Activated CD8-positive, alpha-beta memory T cell treated with anti-CD3 and anti-CD28 coated beads, Interleukin-2, amount 10 ng/mL, durations not matched to agents 7 days and 5 days (primary cell): Measurements from ENCODE around the gene MTUS2. TPM values are rescaled to one million over a fixed set of nuclear protein-coding genes. Genes with fewer than 3 reads are reported as not detected.

Experiments
- ATAC-seq: fragments of 150-1000 bp; cut with Tn5 transposase; one replicate; pipeline ENCODE4 v1.10.0; 2021; ENCODE audit warnings: moderate library complexity
- CTCF ChIA-PET: fragments of 350-600 bp; sonication (Branson Sonifier 250); formaldehyde crosslinking; loops from one replicate; lab custom pipeline; 2021; ENCODE audit warnings: antibody characterized with exemption; lab: Charles Lee
- DNase-seq: peaks from one replicate; pipeline ENCODE4 v3.0.0-alpha.2; 2020
- H3K27ac Mint-ChIP-seq: one replicate; pipeline ENCODE4 v1.8.0; 2021; ENCODE audit warnings: mild to moderate bottlenecking, mixed read lengths
- H3K27me3 Mint-ChIP-seq: one replicate; pipeline ENCODE4 v1.8.0; 2021; ENCODE audit warnings: mixed read lengths
- H3K36me3 Mint-ChIP-seq: one replicate; pipeline ENCODE4 v1.8.0; 2021; ENCODE audit warnings: mild to moderate bottlenecking, mixed read lengths
- H3K4me1 Mint-ChIP-seq: one replicate; pipeline ENCODE4 v1.8.0; 2021; ENCODE audit warnings: mixed read lengths
- H3K4me3 Mint-ChIP-seq: one replicate; pipeline ENCODE4 v1.8.0; 2021; ENCODE audit warnings: mild to moderate bottlenecking, moderate library complexity, mixed read lengths
- H3K9me3 Mint-ChIP-seq: one replicate; pipeline ENCODE4 v1.8.0; 2022; ENCODE audit warnings: low read depth, mixed read lengths
- total RNA-seq, 2 experiments: library from RNA; stranded (reverse); gene quantifications; one replicate each; pipeline ENCODE4 v1.2.3, GENCODE V29; 2021

Gene MTUS2
- total RNA-seq, 2 experiments from 2014 or later: not detected

- Mint-ChIP-seq H3K9me3 (peaks cover 8% of the 10 kb centered on the region), H3K27ac (no peak overlapping the region), H3K4me3 (no peak overlapping the region), H3K27me3 (no peaks in the 10 kb centered on the region), H3K4me1 (no peaks in the 10 kb centered on the region), H3K36me3 (no peaks in the 10 kb centered on the region)
- no peak for ATAC-seq
- no peak for DNase-seq
- CTCF ChIA-PET: no interaction called here
Observed at GRCh38 chr13:29028868-29029267, 208.7 kb downstream of the MTUS2 start.

- no peak for ATAC-seq
- H3K4me3 Mint-ChIP-seq: no peak overlapping the region
- DNase-seq: no peak
- H3K27ac Mint-ChIP-seq: no peak overlapping the region
- CTCF ChIA-PET: no interaction called here
- no peaks in the 10 kb centered on the region for H3K4me1 Mint-ChIP-seq
- no peaks in the 10 kb centered on the region for H3K36me3 Mint-ChIP-seq
- peaks cover 6% of the 10 kb centered on the region for H3K9me3 Mint-ChIP-seq
- H3K27me3 Mint-ChIP-seq: no peaks in the 10 kb centered on the region
Observed at GRCh38 chr13:29038700-29039099, 218.6 kb downstream of the MTUS2 start.

GRCh38 chr13:29039212-29039611, 219.1 kb downstream of the MTUS2 start:
- no peak overlapping the region for H3K4me3 Mint-ChIP-seq
- no peak overlapping the region for H3K27ac Mint-ChIP-seq
- CTCF ChIA-PET: no interaction called here
- no peaks in the 10 kb centered on the region for H3K27me3 Mint-ChIP-seq
- H3K4me1 Mint-ChIP-seq: no peaks in the 10 kb centered on the region
- H3K9me3 Mint-ChIP-seq: peaks cover 7% of the 10 kb centered on the region
- DNase-seq: no peak
- ATAC-seq: no peak
- H3K36me3 Mint-ChIP-seq: no peaks in the 10 kb centered on the region

DNA sequence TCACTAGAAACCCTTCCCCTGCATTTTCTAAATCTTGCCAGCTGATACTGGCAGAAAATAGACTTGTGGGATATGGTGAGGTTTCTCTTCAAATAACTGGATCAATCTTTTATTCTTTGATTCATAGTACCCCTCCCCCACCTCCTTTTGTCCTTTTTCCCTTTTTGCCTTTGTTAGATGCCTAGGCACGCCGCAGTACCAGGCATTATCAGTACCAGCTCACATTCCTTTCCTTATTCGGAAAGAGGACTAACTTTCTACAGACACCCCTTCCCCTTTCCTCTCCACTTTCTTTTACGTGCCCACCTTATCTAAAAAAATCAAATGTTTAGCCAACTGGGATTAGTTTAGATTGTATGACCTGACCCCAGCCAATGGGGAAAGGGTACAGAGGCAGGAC, 226.4 kb downstream of the MTUS2 start:
- Mint-ChIP-seq H3K27me3 (no peaks in the 10 kb centered on the region), H3K4me3 (no peak overlapping the region), H3K9me3 (peaks cover 8% of the 10 kb centered on the region), H3K4me1 (no peaks in the 10 kb centered on the region), H3K36me3 (no peaks in the 10 kb centered on the region), H3K27ac (no peak overlapping the region)
- CTCF ChIA-PET: no interaction called here
- ATAC-seq (no peak), DNase-seq (no peak)

GRCh38 chr13:29049524-29049923, 229.4 kb downstream of the MTUS2 start:
- Mint-ChIP-seq H3K27me3 (no peaks in the 10 kb centered on the region), H3K9me3 (peaks cover 5% of the 10 kb centered on the region)
- CTCF ChIA-PET: no interaction called here

DNA sequence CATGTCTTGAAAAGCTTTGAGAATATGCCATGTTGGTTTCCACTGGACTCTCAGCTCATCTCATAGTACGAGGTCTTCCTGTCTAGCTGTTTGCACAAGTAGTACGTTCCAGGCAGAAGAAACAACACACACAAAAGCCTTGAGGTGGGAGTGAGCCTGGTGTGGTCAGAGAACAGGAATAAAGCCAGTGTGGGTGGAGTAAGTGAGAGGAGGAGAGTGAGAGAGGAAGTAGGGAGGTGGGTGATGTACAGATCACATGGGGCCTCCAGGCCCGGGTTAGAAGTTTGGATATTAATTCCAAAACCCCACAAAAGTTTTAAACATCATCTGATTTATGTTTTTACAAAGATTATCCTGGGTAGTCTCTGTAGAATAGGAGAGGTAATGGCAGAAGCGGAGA, 230.6 kb downstream of the MTUS2 start:
- DNase-seq (no peak), ATAC-seq (no peak)
- Mint-ChIP-seq H3K36me3 (no peaks in the 10 kb centered on the region), H3K27me3 (no peaks in the 10 kb centered on the region), H3K4me1 (no peaks in the 10 kb centered on the region), H3K9me3 (peaks cover 5% of the 10 kb centered on the region), H3K27ac (no peak overlapping the region), H3K4me3 (no peak overlapping the region)
- CTCF ChIA-PET: no interaction called here

More at GRCh38 chr13:29049524-29049923, 229.4 kb downstream of the MTUS2 start:
- H3K36me3 Mint-ChIP-seq: no peaks in the 10 kb centered on the region
- H3K4me3 Mint-ChIP-seq: no peak overlapping the region
- DNase-seq (no peak), ATAC-seq (no peak)
- H3K27ac Mint-ChIP-seq: no peak overlapping the region
- no peaks in the 10 kb centered on the region for H3K4me1 Mint-ChIP-seq

DNA sequence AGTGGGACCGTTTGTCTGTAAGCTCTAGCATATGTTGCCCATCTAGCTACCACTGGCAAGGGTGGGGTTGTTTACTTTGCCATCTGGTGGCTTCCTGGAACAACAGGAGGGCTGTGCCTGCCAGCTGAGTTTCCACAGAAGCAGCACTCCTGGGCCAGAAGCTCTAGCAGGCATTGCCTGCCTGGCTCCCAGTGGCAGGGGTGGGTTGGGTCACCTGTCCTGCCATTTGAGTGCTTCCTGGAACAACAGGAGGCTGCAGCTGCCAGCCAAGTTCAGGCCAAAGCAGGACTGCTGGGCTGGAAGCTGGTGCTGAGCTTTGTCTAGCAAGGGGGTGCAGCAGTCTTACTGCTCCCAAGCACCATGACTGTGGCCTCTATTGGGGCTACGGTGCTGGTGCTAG, 239.7 kb downstream of the MTUS2 start:
- Mint-ChIP-seq H3K4me3 (no peak overlapping the region), H3K4me1 (no peaks in the 10 kb centered on the region), H3K36me3 (no peaks in the 10 kb centered on the region), H3K27ac (no peak overlapping the region), H3K9me3 (peaks cover 18% of the 10 kb centered on the region), H3K27me3 (no peaks in the 10 kb centered on the region)
- CTCF ChIA-PET: no interaction called here
- no peak for ATAC-seq
- DNase-seq: no peak

DNA sequence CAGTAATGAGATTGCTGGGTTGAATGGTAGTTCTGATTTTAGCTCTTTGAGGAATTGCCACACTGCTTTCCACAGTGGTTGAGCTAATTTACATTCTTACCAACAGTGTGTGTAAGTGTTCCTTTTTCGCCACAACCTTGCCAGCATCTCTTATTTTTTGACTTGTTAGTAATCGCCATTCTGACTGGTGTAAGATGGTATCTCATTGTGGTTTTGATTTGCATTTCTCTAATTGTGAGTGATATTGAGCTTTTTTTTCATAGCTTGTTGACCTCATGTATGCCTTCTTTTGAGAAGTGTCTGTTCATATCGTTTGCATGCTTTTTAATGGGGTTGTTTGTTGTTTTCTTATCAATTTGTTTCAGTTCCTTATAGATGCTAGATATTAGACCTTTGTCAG, 245.0 kb downstream of the MTUS2 start:
- H3K27me3 Mint-ChIP-seq: no peaks in the 10 kb centered on the region
- H3K9me3 Mint-ChIP-seq: peaks cover 4% of the 10 kb centered on the region
- DNase-seq: no peak
- CTCF ChIA-PET: no interaction called here
- no peak for ATAC-seq
- no peak overlapping the region for H3K27ac Mint-ChIP-seq
- H3K4me3 Mint-ChIP-seq: no peak overlapping the region
- H3K36me3 Mint-ChIP-seq: no peaks in the 10 kb centered on the region
- no peaks in the 10 kb centered on the region for H3K4me1 Mint-ChIP-seq

DNA sequence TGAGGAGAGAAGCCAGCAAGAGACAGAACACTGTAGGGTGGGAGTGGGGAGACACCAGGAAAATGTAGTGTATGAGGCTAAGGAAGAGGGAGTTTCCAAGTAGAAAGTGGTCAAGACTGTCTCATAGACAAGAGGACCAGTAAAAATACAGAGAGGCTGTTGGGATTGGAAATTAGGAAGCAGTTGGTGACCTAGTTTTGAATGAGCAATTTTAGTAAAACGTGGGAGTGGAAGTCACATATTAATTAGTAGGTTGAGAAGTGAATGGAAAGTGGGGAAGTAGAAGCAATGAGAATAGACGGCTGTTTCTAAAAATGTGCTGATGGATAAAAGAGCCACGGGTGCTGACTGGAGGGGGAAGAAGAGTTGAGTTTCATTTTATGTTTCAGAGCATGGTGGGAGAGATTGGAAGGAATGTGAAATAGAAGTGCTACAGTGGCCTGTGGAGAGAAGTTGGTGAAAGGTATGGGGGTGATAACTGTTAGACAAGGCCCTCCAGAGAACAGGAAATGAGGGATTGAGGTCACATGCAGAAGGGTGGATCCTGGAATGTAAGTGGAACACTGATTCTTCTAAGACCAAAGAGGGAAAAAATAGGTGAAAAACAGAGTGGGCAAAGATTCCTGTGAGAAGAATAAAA, 247.3 kb downstream of the MTUS2 start:
- H3K9me3 Mint-ChIP-seq: no peaks in the 10 kb centered on the region
- no peaks in the 10 kb centered on the region for H3K36me3 Mint-ChIP-seq
- no peak overlapping the region for H3K4me3 Mint-ChIP-seq
- H3K4me1 Mint-ChIP-seq: no peaks in the 10 kb centered on the region
- CTCF ChIA-PET: no interaction called here
- ATAC-seq (no peak), DNase-seq (no peak)
- no peak overlapping the region for H3K27ac Mint-ChIP-seq
- H3K27me3 Mint-ChIP-seq: no peaks in the 10 kb centered on the region

DNA sequence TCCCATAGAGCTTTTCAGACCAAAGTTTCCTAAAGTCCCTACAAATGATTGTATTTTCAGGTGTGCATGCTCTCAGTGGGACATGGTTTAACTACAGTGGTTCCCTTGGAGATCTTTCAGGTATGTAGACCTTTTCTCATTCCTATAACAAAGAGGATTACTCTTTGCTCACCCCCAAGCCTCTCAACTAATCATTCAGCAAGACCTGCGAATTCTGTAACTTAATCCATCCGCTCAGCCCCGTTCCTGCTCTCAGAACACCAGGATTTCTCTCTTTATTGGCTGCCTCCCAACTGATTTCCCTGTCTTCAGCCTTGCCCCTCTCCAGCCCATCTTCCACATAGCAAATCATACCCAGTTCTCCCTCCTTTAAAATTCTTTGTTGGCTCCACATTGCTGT, 253.6 kb downstream of the MTUS2 start:
- no peaks in the 10 kb centered on the region for H3K27me3 Mint-ChIP-seq
- no peaks in the 10 kb centered on the region for H3K36me3 Mint-ChIP-seq
- DNase-seq: no peak
- no peak overlapping the region for H3K27ac Mint-ChIP-seq
- CTCF ChIA-PET: no interaction called here
- H3K9me3 Mint-ChIP-seq: peaks cover 3% of the 10 kb centered on the region
- H3K4me3 Mint-ChIP-seq: no peak overlapping the region
- H3K4me1 Mint-ChIP-seq: no peaks in the 10 kb centered on the region
- ATAC-seq: no peak

- H3K36me3 Mint-ChIP-seq: no peaks in the 10 kb centered on the region
- H3K4me3 Mint-ChIP-seq: no peak overlapping the region
- no peak for ATAC-seq
Observed at GRCh38 chr13:29077051-29077813, 257.1 kb downstream of the MTUS2 start.

DNA sequence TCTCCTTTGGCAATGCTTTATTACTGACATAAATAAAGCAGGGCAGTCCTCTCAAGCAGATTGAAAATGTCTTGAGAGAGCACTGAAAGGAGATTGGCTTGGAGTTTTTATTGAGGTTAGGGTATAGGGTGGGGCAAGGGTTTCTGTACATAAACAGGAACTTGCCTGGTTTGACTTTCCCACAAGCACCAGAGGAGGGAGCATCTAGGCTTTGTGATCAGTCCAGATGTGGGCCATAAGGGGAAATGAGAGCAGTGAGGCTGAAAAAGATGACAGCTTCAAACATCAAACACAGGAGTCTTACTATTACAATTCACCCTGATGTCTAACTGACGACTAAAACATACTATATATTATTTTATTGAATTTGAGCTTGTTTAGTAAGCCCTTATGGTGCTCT, 260.9 kb downstream of the MTUS2 start:
- DNase-seq (no peak), ATAC-seq (no peak)
- CTCF ChIA-PET: no interaction called here
- H3K27me3 Mint-ChIP-seq: no peaks in the 10 kb centered on the region
- H3K36me3 Mint-ChIP-seq: no peaks in the 10 kb centered on the region
- peaks cover 8% of the 10 kb centered on the region for H3K4me1 Mint-ChIP-seq
- no peak overlapping the region for H3K4me3 Mint-ChIP-seq
- H3K9me3 Mint-ChIP-seq: peaks cover 7% of the 10 kb centered on the region
- no peak overlapping the region for H3K27ac Mint-ChIP-seq

More at GRCh38 chr13:29077051-29077813, 257.1 kb downstream of the MTUS2 start:
- Mint-ChIP-seq H3K4me1 (peaks cover 8% of the 10 kb centered on the region), H3K9me3 (peaks cover 8% of the 10 kb centered on the region), H3K27me3 (no peaks in the 10 kb centered on the region), H3K27ac (no peak overlapping the region)
- CTCF ChIA-PET: no interaction called here
- DNase-seq: no peak

DNA sequence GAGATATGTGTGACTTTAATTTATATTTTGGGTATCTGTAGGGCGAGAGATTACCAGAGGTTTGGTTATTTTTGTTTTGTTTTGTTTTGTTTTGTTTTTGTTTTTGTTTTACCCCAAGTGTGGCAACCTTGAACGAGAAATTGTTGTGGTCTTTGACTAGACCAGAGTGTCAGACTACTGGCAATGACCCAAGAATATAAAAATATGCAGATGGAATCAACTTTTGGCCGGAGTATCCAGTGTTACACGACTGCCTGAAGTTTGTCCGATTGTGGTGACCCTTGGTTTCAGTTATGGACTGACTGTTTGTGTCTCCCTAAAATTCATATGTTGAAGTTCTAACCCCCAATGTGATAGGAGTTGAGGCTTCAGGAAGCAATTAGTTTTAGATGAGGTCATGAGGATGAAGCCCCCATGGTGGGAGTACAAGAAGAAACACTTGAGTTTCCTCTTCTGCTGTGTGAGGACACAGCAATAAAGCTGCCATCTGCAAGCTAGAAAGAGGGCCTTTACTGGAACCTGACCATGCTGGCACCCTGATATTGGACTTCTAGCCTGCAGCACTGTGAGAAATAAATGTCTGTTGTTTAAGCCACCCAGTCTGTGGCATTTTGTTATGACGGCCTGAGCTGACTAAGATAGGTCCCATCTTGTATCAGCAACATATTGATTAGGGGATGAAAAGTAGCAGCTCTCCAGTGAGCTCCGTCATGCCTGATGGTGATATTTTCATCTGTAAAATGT, 261.7 kb downstream of the MTUS2 start:
- DNase-seq (no peak), ATAC-seq (no peak)
- peaks cover 8% of the 10 kb centered on the region for H3K4me1 Mint-ChIP-seq
- no peaks in the 10 kb centered on the region for H3K36me3 Mint-ChIP-seq
- CTCF ChIA-PET: interaction anchor here (1.2 kb wide), 1 partner anchor 281 kb away, joined by 3 read pairs; no protein-coding TSS in a partner anchor
- H3K9me3 Mint-ChIP-seq: peaks cover 7% of the 10 kb centered on the region
- H3K4me3 Mint-ChIP-seq: no peak overlapping the region
- H3K27me3 Mint-ChIP-seq: no peaks in the 10 kb centered on the region
- no peak overlapping the region for H3K27ac Mint-ChIP-seq
